Thoracic aorta (tissue), 2 donors: ENCODE data around the gene PRRC2B. TPM values are rescaled to one million over a fixed set of nuclear protein-coding genes. Genes with fewer than 3 reads are reported as not detected.

Experiments
- ATAC-seq: fragments of 150-250 bp; one replicate; pipeline ENCODE4 v1.8.0; 2017; ENCODE audit warnings: low read depth; ENCODE audit not compliant: insufficient number of reproducible peaks, low FRiP score
- DNase-seq: peaks from one replicate; pipeline ENCODE4 v3.0.0-alpha.2; 2020; ENCODE audit warnings: low spot score
- H3K27ac ChIP-seq, 2 donors: fragments of 200-600 bp; sonication (generic); 1 replicate in 1 of 2; 2 replicates in 1 of 2; pipeline ENCODE4 v1.5.1; 2016; ENCODE audit warnings: mild to moderate bottlenecking in 2 of 2, moderate library complexity in 2 of 2
- H3K27me3 ChIP-seq: fragments of 200-600 bp; sonication (generic); replicated peaks from 2 replicates; pipeline ENCODE4 v1.6.0; 2016; ENCODE audit warnings: mild to moderate bottlenecking; ENCODE audit not compliant: insufficient read depth
- H3K36me3 ChIP-seq: fragments of 200-600 bp; sonication (generic); one replicate; pipeline ENCODE4 v1.5.1; 2016
- H3K4me1 ChIP-seq, 2 donors: fragments of 200-600 bp; sonication (generic); 1 replicate in 1 of 2; 2 replicates in 1 of 2; pipeline versions ENCODE4 v1.5.1 to v1.6.0; 2016; ENCODE audit warnings: low read depth in 2 of 2, mild to moderate bottlenecking in 1 of 2; ENCODE audit not compliant: control insufficient read depth in 1 of 2
- H3K4me3 ChIP-seq: fragments of 200-600 bp; sonication (generic); 2 replicates; pipeline ENCODE4 v1.5.1; 2016; ENCODE audit warnings: mild to moderate bottlenecking
- H3K9me3 ChIP-seq: fragments of 200-600 bp; sonication (generic); 2 replicates; pipeline ENCODE4 v1.5.1; 2016
- total RNA-seq, 2 donors: library from RNA; depleted of rRNA; stranded (reverse); fragments of >200 nt; gene quantifications; one replicate each; pipeline versions ENCODE4 v1.1.0 to v1.2.3, GENCODE V29; 2016
- TF ChIP-seq, protein P1 (sequence below): fragments of 200-600 bp; sonication (generic); IDR thresholded peaks from one replicate; pipeline ENCODE4 v1.5.1; 2019; ENCODE audit warnings: antibody characterized with exemption

Gene PRRC2B
- total RNA-seq, 2 donors from 2014 or later, result 162 to 198 TPM

DNA sequence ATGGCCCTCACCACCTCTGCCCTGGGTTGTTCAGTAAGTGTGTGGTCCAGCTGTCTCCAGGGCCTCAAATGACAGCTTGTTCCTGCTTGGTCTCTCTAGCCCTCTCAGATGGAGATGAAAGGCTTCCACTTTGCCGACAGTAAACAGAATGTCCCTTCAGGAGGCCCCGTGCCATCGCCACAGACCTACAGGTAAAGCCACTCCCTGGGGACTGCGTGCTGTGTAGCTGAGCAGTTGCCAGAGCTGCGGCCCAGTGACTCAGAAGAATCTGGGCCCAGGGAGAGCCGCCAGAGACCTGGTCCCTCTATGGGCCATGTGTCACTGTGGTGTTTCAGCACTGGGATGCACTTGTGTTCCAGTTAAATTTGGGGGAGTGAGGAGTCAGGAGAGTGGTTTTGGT, 98.2 kb downstream of the PRRC2B start:
- Histone ChIP-seq H3K27me3 (no peaks in the 10 kb centered on the region), H3K27ac (no peak overlapping the region), H3K36me3 (peaks cover 94% of the 10 kb centered on the region), H3K4me1 (no peaks in the 10 kb centered on the region), H3K4me3 (no peak overlapping the region), H3K9me3 (no peaks in the 10 kb centered on the region)
- ATAC-seq (no peak), DNase-seq (no peak)
- TF ChIP-seq, protein P1, sequence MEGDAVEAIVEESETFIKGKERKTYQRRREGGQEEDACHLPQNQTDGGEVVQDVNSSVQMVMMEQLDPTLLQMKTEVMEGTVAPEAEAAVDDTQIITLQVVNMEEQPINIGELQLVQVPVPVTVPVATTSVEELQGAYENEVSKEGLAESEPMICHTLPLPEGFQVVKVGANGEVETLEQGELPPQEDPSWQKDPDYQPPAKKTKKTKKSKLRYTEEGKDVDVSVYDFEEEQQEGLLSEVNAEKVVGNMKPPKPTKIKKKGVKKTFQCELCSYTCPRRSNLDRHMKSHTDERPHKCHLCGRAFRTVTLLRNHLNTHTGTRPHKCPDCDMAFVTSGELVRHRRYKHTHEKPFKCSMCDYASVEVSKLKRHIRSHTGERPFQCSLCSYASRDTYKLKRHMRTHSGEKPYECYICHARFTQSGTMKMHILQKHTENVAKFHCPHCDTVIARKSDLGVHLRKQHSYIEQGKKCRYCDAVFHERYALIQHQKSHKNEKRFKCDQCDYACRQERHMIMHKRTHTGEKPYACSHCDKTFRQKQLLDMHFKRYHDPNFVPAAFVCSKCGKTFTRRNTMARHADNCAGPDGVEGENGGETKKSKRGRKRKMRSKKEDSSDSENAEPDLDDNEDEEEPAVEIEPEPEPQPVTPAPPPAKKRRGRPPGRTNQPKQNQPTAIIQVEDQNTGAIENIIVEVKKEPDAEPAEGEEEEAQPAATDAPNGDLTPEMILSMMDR, result no peak

DNA sequence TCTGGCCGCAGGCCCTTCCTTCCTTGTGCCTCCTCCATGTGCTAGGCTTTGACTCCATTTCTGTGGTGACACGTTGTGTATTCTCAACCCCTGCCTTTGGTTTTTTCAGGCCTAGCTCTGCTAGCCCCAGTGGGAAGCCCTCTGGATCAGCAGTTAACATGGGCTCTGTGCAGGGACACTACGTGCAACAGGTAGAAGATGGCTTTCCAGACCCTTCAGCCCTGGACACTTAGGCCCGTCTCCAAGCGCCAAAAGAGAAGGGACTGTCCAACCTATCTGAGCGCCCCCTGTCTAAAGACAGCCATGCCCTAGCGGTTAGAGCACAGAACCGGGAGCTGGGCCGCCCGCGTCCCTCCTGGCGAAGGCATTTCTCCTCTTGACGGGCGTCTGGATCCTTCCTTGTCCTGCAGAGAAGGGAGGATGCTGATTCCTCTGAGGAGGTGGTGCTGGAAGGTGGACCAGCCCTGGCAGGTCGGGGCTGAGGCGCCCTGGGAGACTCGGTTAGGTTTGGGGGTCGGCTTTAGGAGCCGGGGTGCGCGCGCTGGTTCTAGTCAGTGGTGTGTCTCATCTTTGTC, 100.5 kb downstream of the PRRC2B start:
- Histone ChIP-seq H3K4me3 (no peak overlapping the region), H3K9me3 (no peaks in the 10 kb centered on the region), H3K27me3 (no peaks in the 10 kb centered on the region), H3K36me3 (peaks cover 90% of the 10 kb centered on the region), H3K4me1 (no peaks in the 10 kb centered on the region), H3K27ac (no peak overlapping the region)
- DNase-seq (no peak), ATAC-seq (no peak)
- TF ChIP-seq, protein P1, result no peak

DNA sequence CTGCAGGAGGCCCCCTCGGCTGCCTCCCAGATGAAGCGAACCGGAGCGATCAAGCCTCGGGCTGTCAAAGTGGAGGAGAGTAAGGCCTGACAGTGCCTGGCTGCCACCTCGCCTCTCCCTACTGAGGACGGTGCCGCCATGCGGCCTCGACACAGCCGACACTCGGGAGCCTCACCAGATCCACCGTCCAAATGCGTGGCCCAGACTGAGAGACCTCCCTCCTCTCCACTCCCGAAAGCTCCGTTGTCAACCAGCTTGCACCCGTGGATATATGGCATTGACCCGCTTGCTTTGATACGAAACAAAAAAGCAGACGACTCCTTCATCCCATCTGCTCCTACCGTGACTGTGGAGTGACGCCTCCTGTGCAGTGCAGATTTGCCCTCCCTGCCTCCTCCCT, 101.9 kb downstream of the PRRC2B start:
- Histone ChIP-seq H3K4me1 (no peaks in the 10 kb centered on the region), H3K36me3 (peaks cover 76% of the 10 kb centered on the region), H3K27me3 (no peaks in the 10 kb centered on the region), H3K27ac (no peak overlapping the region), H3K9me3 (no peaks in the 10 kb centered on the region), H3K4me3 (no peak overlapping the region)
- ATAC-seq (no peak), DNase-seq (no peak)
- TF ChIP-seq, protein P1, result no peak

DNA sequence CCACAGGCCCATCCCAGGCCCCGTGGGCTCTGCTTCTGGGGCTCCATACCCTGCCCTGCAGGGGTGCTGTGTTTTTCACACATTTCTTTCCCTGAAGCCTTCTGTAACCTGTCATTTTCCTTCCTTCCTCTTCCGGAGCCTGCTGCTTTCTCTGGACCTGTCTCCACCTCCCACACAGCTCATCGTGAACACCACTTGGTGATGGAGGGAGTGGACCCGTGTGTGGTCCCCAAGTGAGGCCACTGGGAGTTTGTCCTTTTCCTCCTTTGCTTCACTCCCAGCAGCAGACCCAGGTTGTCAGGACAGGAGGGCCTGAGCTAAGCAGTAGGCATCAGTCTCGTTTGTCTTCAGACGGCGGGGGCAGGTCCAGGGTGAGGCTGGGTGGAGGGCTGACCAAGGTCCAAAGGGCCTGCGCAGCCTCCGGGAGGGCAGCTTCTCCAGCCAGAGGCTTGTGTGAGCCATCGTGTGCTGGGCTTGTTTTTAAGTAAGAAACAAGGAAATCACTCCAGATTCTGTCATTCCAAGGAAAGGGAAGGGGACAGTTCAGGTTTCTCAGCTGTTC, 103.0 kb downstream of the PRRC2B start:
- H3K4me1 ChIP-seq, result peaks cover under 1 to 6% of the 10 kb centered on the region in 2 donors
- no peak overlapping the region for H3K27ac ChIP-seq
- DNase-seq (no peak), ATAC-seq (no peak)
- H3K4me3 ChIP-seq, result no peak overlapping the region
- TF ChIP-seq, protein P1, result no peak
- H3K27me3 ChIP-seq, result no peaks in the 10 kb centered on the region
- H3K36me3 ChIP-seq, result peaks cover 64% of the 10 kb centered on the region
- H3K9me3 ChIP-seq, result no peaks in the 10 kb centered on the region

DNA sequence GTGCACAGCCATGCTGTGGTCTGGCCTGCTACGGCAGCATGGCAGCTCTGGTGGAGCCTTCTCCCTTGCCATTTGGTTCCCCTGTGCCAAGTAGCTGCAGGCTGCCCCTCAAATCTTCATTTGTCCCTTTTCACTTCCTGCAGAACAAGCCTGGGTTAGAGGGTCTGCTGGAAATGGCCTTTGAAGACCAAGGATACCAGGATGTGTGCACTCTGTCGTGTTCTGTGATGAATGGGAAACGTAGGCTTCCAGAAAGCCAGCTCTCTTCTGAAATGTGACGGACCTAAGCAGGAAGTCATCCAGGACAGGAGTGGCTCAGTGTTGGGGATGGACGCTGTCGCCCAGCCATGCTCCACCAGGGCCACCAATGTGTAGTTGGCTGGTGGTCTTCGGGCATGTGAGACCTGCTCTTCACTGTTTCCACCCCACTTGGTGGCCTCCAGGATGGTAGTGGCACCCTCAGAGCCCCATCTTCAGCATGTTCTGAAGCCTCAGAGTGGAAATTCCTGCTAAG, 105.4 kb downstream of the PRRC2B start:
- ATAC-seq (no peak), DNase-seq (no peak)
- Histone ChIP-seq H3K9me3 (no peaks in the 10 kb centered on the region), H3K27me3 (no peaks in the 10 kb centered on the region), H3K27ac (no peak overlapping the region), H3K4me1 (peaks cover 15 to 19% of the 10 kb centered on the region in 2 donors), H3K36me3 (peaks cover 42% of the 10 kb centered on the region), H3K4me3 (no peak overlapping the region)
- TF ChIP-seq, protein P1, result no peak
